PC-9 (cell line): ENCODE results near the gene TSPOAP1. TPM values are rescaled to one million over a fixed set of nuclear protein-coding genes. Genes with fewer than 3 reads are reported as not detected.

Experiments used
- BruUV-seq: library from RNA; stranded (reverse); fragments of 400-500 nt; replicated peaks from 2 replicates; lab custom pipeline; 2021; lab: Mats Ljungman, UMichigan
- CTCF ChIA-PET: fragments of 300-600 bp; sonication (Branson Sonifier 250); formaldehyde crosslinking; loops from one replicate; lab custom pipeline; 2022; ENCODE audit warnings: antibody characterized with exemption; lab: Charles Lee
- POLR2A ChIA-PET: fragments of 300-600 bp; sonication (Branson Sonifier 250); formaldehyde crosslinking; loops from one replicate; lab custom pipeline; 2022; ENCODE audit warnings: antibody characterized with exemption; ENCODE audit not compliant: unreplicated experiment; lab: Charles Lee
- DNase-seq, 2 experiments: peaks; one replicate each; pipeline versions ENCODE4 v3.0.0 to v3.0.0-alpha.2; 2015 to 2022; ENCODE audit warnings: mixed read lengths in 1 of 2
- H2AFZ ChIP-seq: fragments of 200-600 bp; sonication (generic); 2 replicates; pipeline ENCODE4 v1.8.1; 2017; ENCODE audit warnings: antibody characterized with exemption
- H3F3A ChIP-seq: fragments of 200-600 bp; sonication (generic); 2 replicates; pipeline ENCODE4 v1.8.1; 2017; ENCODE audit warnings: antibody characterized with exemption, mild to moderate bottlenecking, low read depth; ENCODE audit not compliant: insufficient read depth
- H3K27ac ChIP-seq: fragments of 200-600 bp; sonication (generic); 2 replicates; pipeline ENCODE4 v1.6.1; 2016; ENCODE audit warnings: mixed run types
- H3K27me3 ChIP-seq: fragments of 200-600 bp; sonication (generic); 2 replicates; pipeline ENCODE4 v1.6.1; 2016; ENCODE audit warnings: low read depth, mixed run types; ENCODE audit not compliant: insufficient read depth
- H3K36me3 ChIP-seq: fragments of 200-600 bp; sonication (generic); 2 replicates; pipeline ENCODE4 v1.6.1; 2016; ENCODE audit warnings: low read depth, mixed run types
- H3K4me1 ChIP-seq: fragments of 200-600 bp; sonication (generic); replicated peaks from 2 replicates; pipeline ENCODE4 v1.6.1; 2016; ENCODE audit warnings: mixed run types; ENCODE audit not compliant: insufficient read depth
- H3K4me2 ChIP-seq: fragments of 200-600 bp; sonication (generic); 2 replicates; pipeline ENCODE4 v1.6.1; 2017; ENCODE audit warnings: mixed run types
- H3K4me3 ChIP-seq: fragments of 200-600 bp; sonication (generic); 2 replicates; pipeline ENCODE4 v1.6.1; 2016; ENCODE audit warnings: mixed run types
- H3K79me2 ChIP-seq: fragments of 200-600 bp; sonication (generic); 2 replicates; pipeline ENCODE4 v1.6.1; 2017; ENCODE audit warnings: low read depth, mixed run types
- H3K9me2 ChIP-seq: fragments of 200-600 bp; sonication (generic); 2 replicates; pipeline ENCODE4 v1.8.1; 2017; ENCODE audit warnings: mild to moderate bottlenecking; ENCODE audit not compliant: insufficient read depth
- H3K9me3 ChIP-seq: fragments of 200-600 bp; sonication (generic); 2 replicates; pipeline ENCODE4 v1.8.1; 2016; ENCODE audit warnings: low read depth; ENCODE audit not compliant: insufficient read depth
- H4K20me1 ChIP-seq: fragments of 200-600 bp; sonication (generic); 2 replicates; pipeline ENCODE4 v1.8.1; 2017; ENCODE audit not compliant: insufficient read depth
- CTCF ChIP-seq: fragments of 200-600 bp; sonication (generic); conservative IDR thresholded peaks from 2 replicates; pipeline ENCODE4 v1.6.1; 2017; ENCODE audit warnings: mixed run types, antibody characterized with exemption, mild to moderate bottlenecking, moderate library complexity
- EZH2 ChIP-seq: fragments of 200-600 bp; sonication (generic); IDR thresholded peaks from 2 replicates; pipeline ENCODE4 v1.8.0; 2017; ENCODE audit warnings: antibody characterized with exemption, low read depth
- intact Hi-C: fragments of 100-400 bp; cut with micrococcal nuclease; formaldehyde crosslinking; loops from one replicate; pipeline ENCODE4 v1.10.0; 2022; ENCODE audit not compliant: unreplicated experiment
- total RNA-seq: library from RNA; stranded (reverse); gene quantifications from 2 replicates; pipeline ENCODE4 v1.2.3, GENCODE V29; 2021

TSPOAP1 gene
- total RNA-seq, 1 experiment from 2014 or later: 0.15 TPM

- POLR2A ChIA-PET: no interaction called here
- Histone ChIP-seq H4K20me1 (no peaks in the 10 kb centered on the region), H3K4me2 (no peak overlapping the region), H3K9me3 (no peaks in the 10 kb centered on the region), H3K9me2 (no peaks in the 10 kb centered on the region), H3K79me2 (no peaks in the 10 kb centered on the region), H3F3A (no peaks in the 10 kb centered on the region; the same call in 1 of the 2 replicates), H3K4me3 (no peak overlapping the region), H2AFZ (no peak overlapping the region), H3K27me3 (peaks cover 1% of the 10 kb centered on the region; the same call in 1 of the 2 replicates), H3K4me1 (no peaks in the 10 kb centered on the region), H3K27ac (no peak overlapping the region), H3K36me3 (no peaks in the 10 kb centered on the region)
- CTCF ChIA-PET: no interaction called here
- no peak for TF ChIP-seq EZH2
- no peak for TF ChIP-seq CTCF
- no peak for DNase-seq
- BruUV-seq: no TSS peak
- intact Hi-C loops: no loop called here
Measured at GRCh38 chr17:58334661-58335060, 6.1 kb upstream of the TSPOAP1 start.

- ChIA-PET POLR2A (interaction anchor here (0.6 kb wide), 1 partner anchor 9 kb away, joined by 6 read pairs; no protein-coding TSS in a partner anchor), CTCF (no interaction called here)
- Histone ChIP-seq H3K27me3 (peaks cover 5% of the 10 kb centered on the region; the same call in 1 of the 2 replicates), H4K20me1 (no peaks in the 10 kb centered on the region), H3K79me2 (no peaks in the 10 kb centered on the region), H3K4me2 (no peak overlapping the region), H3K27ac (no peak overlapping the region), H2AFZ (no peak overlapping the region), H3K9me2 (no peaks in the 10 kb centered on the region), H3K36me3 (no peaks in the 10 kb centered on the region), H3K4me1 (no peaks in the 10 kb centered on the region), H3F3A (no peaks in the 10 kb centered on the region; the same call in 1 of the 2 replicates), H3K4me3 (no peak overlapping the region), H3K9me3 (no peaks in the 10 kb centered on the region)
- intact Hi-C loops: no loop called here
- TF ChIP-seq EZH2 (no peak), CTCF (no peak)
- no peak for DNase-seq
- BruUV-seq: no TSS peak
Measured at GRCh38 chr17:58334256-58334655, 5.7 kb upstream of the TSPOAP1 start.

- CTCF ChIA-PET: no interaction called here
- DNase-seq: no peak
- BruUV-seq: no TSS peak
- Histone ChIP-seq H3K27ac (no peak overlapping the region), H3K27me3 (peaks cover 10% of the 10 kb centered on the region), H3K79me2 (no peaks in the 10 kb centered on the region), H2AFZ (no peak overlapping the region), H4K20me1 (no peaks in the 10 kb centered on the region), H3K9me3 (no peaks in the 10 kb centered on the region), H3K36me3 (no peaks in the 10 kb centered on the region), H3F3A (no peaks in the 10 kb centered on the region; the same call in 1 of the 2 replicates), H3K9me2 (no peaks in the 10 kb centered on the region), H3K4me1 (no peaks in the 10 kb centered on the region), H3K4me3 (no peak overlapping the region), H3K4me2 (no peak overlapping the region)
- POLR2A ChIA-PET: interaction anchor here (0.5 to 0.6 kb wide), 2 partner anchors 9 to 732 kb away, joined by 3 to 6 read pairs; no protein-coding TSS in a partner anchor
- TF ChIP-seq CTCF (no peak), EZH2 (no peak)
- intact Hi-C loops: no loop called here
Measured at GRCh38 chr17:58333736-58334207, 5.2 kb upstream of the TSPOAP1 start.
